A673 (cell line): Measurements from ENCODE around the gene DNAJB12. TPM values are rescaled to one million over a fixed set of nuclear protein-coding genes. Genes with fewer than 3 reads are reported as not detected.
"Not testable (repeated sequence)": the region's sequence is repeated elsewhere in the genome, so short reads cannot be mapped to it uniquely, and the experiment has no call there.

Experiments used
- BruUV-seq: library from RNA; stranded (reverse); fragments of 400-500 nt; replicated peaks from 2 replicates; lab custom pipeline; 2021; lab: Mats Ljungman, UMichigan
- CTCF ChIA-PET: fragments of 300-600 bp; sonication (Branson Sonifier 250); formaldehyde crosslinking; loops from one replicate; lab custom pipeline; 2022; ENCODE audit warnings: antibody characterized with exemption; lab: Charles Lee
- POLR2A ChIA-PET: fragments of 300-600 bp; sonication (Branson Sonifier 250); formaldehyde crosslinking; loops from one replicate; lab custom pipeline; 2022; ENCODE audit warnings: antibody characterized with exemption; ENCODE audit not compliant: low non-redundant PET; lab: Charles Lee
- DNase-seq: peaks from one replicate; pipeline ENCODE4 v3.0.0-alpha.2; 2015; ENCODE audit warnings: low spot score
- H3K27ac ChIP-seq: fragments of 200-600 bp; sonication (generic); 2 replicates; pipeline ENCODE4 v1.5.1; 2016; ENCODE audit warnings: mixed run types, low read depth, mild to moderate bottlenecking, mixed read lengths, antibody characterized with exemption, low read length; ENCODE audit not compliant: poor library complexity, severe bottlenecking
- H3K27me3 ChIP-seq: fragments of 200-600 bp; sonication (generic); replicated peaks from 2 replicates; pipeline ENCODE4 v1.6.1; 2017; ENCODE audit warnings: mixed run types, low read depth, mild to moderate bottlenecking, mixed read lengths, antibody characterized with exemption, low read length; ENCODE audit not compliant: insufficient read depth, poor library complexity
- H3K36me3 ChIP-seq: fragments of 200-600 bp; sonication (generic); 2 replicates; pipeline ENCODE4 v1.6.1; 2016; ENCODE audit warnings: mixed run types, mild to moderate bottlenecking, mixed read lengths, antibody characterized with exemption, low read length; ENCODE audit not compliant: insufficient read depth, poor library complexity, severe bottlenecking
- H3K4me1 ChIP-seq: fragments of 200-600 bp; sonication (generic); 2 replicates; pipeline ENCODE4 v1.6.1; 2017; ENCODE audit warnings: mixed run types, mild to moderate bottlenecking, mixed read lengths, antibody characterized with exemption, low read length; ENCODE audit not compliant: insufficient read depth, poor library complexity, severe bottlenecking
- H3K4me3 ChIP-seq: fragments of 200-600 bp; sonication (generic); 2 replicates; pipeline ENCODE4 v1.5.1; 2016; ENCODE audit warnings: low read depth, mixed run types, mild to moderate bottlenecking, mixed read lengths, low read length; ENCODE audit not compliant: poor library complexity, severe bottlenecking
- H3K9me3 ChIP-seq: fragments of 200-600 bp; sonication (generic); 2 replicates; pipeline ENCODE4 v1.6.1; 2016; ENCODE audit warnings: mixed run types, low read depth, mild to moderate bottlenecking, mixed read lengths, antibody characterized with exemption, low read length; ENCODE audit not compliant: poor library complexity, severe bottlenecking
- CTCF ChIP-seq: fragments of 300-800, 200-600 bp; sonication (generic); conservative IDR thresholded peaks from 2 replicates; pipeline ENCODE4 v1.5.1; 2017; ENCODE audit warnings: low read depth, mild to moderate bottlenecking, antibody characterized with exemption, low read length, moderate library complexity, mixed read lengths
- EZH2 ChIP-seq: fragments of 200-600 bp; sonication (generic); IDR thresholded peaks from 2 replicates; pipeline ENCODE4 v1.6.1; 2017; ENCODE audit warnings: borderline replicate concordance, low read depth, mild to moderate bottlenecking, mixed read lengths, antibody characterized with exemption, low read length; ENCODE audit not compliant: poor library complexity, severe bottlenecking
- intact Hi-C: fragments of 100-400 bp; cut with micrococcal nuclease; formaldehyde crosslinking; loops from one replicate; pipeline ENCODE4 v1.10.0; 2022; ENCODE audit not compliant: unreplicated experiment
- total RNA-seq: library from RNA; stranded (reverse); gene quantifications from 2 replicates; pipeline ENCODE4 v1.2.3, GENCODE V29; 2021

DNAJB12 gene
- total RNA-seq, 1 experiment from 2014 or later: 29.5 TPM

- Histone ChIP-seq H3K4me3 (no peak overlapping the region), H3K9me3 (no peaks in the 10 kb centered on the region), H3K27me3 (no peaks in the 10 kb centered on the region), H3K4me1 (peaks cover 3% of the 10 kb centered on the region), H3K27ac (no peak overlapping the region), H3K36me3 (no peaks in the 10 kb centered on the region)
- no peak for DNase-seq
- no peak for TF ChIP-seq EZH2
- no peak for TF ChIP-seq CTCF
- ChIA-PET POLR2A (no interaction called here), CTCF (no interaction called here)
- no TSS peak for BruUV-seq
- intact Hi-C loops: no loop called here
Measured at GRCh38 chr10:72348282-72348681, 6.4 kb downstream of the DNAJB12 start.

- H3K9me3 ChIP-seq, H3K4me1 ChIP-seq, BruUV-seq, H3K27me3 ChIP-seq, POLR2A ChIA-PET, H3K36me3 ChIP-seq, intact Hi-C loops, H3K27ac ChIP-seq, DNase-seq, H3K4me3 ChIP-seq: not testable (repeated sequence)
- CTCF ChIA-PET: interaction anchor here (0.6 kb wide), 1 partner anchor 487 kb away, joined by 3 read pairs; no protein-coding TSS in a partner anchor
Measured at GRCh38 chr10:72346117-72346516, 8.6 kb downstream of the DNAJB12 start.

DNA sequence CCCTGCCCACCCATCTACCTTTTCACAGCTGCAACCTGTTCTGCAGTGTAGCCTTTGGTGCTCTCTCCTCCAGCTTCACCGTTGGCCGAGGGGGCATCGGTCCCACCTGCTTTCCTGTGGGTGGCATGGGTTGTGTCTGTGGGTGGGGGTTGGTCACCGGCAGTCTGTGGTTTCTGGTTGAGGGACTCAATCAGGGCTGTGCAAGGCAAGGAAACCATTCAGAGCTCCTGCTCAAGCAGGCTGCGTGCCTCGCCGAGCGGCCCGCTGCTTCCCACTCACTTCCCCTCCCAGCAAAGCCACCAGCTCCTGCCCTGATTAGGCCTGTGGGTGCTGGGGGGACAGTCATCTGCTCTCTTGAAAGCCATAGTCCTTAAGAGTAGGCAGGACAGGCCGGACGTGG, 9.8 kb downstream of the DNAJB12 start:
- Histone ChIP-seq H3K4me1 (no peaks in the 10 kb centered on the region), H3K4me3 (no peak overlapping the region), H3K27ac (no peak overlapping the region), H3K9me3 (no peaks in the 10 kb centered on the region), H3K36me3 (peaks cover 8% of the 10 kb centered on the region), H3K27me3 (no peaks in the 10 kb centered on the region)
- ChIA-PET CTCF (no interaction called here), POLR2A (no interaction called here)
- no peak for DNase-seq
- no peak for TF ChIP-seq EZH2
- TF ChIP-seq CTCF: no peak
- BruUV-seq: no TSS peak
- intact Hi-C loops: no loop called here

DNA sequence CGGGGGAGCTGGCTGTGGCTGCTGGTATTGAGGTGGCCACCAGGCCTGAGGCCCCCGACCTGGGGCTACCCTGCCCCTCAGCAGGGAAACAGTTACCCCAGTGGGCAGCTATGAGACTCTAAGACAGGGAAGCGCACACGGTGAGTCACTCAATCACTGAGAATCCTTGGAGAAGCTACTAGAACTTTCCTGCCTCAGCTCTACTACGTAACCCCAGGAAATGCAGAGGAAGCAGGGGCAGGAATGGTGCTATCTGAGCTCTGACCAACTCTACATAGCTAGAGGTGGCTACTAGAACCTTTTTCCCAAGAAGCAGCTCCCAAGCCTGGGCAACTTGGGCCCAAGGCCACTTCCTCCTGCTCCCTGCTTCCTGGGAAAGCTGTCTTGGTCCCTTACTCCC, 11.8 kb downstream of the DNAJB12 start:
- TF ChIP-seq EZH2: no peak
- no peak for TF ChIP-seq CTCF
- H3K4me3 ChIP-seq: no peak overlapping the region
- no peaks in the 10 kb centered on the region for H3K4me1 ChIP-seq
- no peak overlapping the region for H3K27ac ChIP-seq
- no peak for DNase-seq
- H3K9me3 ChIP-seq: no peaks in the 10 kb centered on the region
- CTCF ChIA-PET: interaction anchor here (1.2 kb wide), 1 partner anchor 11 kb away, joined by 3 read pairs; no protein-coding TSS in a partner anchor
- no peaks in the 10 kb centered on the region for H3K27me3 ChIP-seq
- intact Hi-C loops: no loop called here
- POLR2A ChIA-PET: no interaction called here
- no TSS peak for BruUV-seq
- H3K36me3 ChIP-seq: peaks cover 13% of the 10 kb centered on the region
